Brain microvascular endothelial cell (primary cell): ENCODE results near the gene CCL14.

Experiments
- DNase-seq: peaks from one replicate; pipeline ENCODE4 v3.0.0-alpha.2; 2020
- H3K27ac ChIP-seq: fragments of 250-450 bp; sonication (Bioruptor Pico); 2 replicates; pipeline ENCODE4 v1.5.1; 2020; ENCODE audit warnings: mild to moderate bottlenecking, moderate library complexity
- H3K27me3 ChIP-seq: fragments of 250-450 bp; sonication (Bioruptor Pico); replicated peaks from 2 replicates; pipeline ENCODE4 v1.5.1; 2020; ENCODE audit warnings: mild to moderate bottlenecking
- H3K36me3 ChIP-seq: fragments of 250-450 bp; sonication (Bioruptor Pico); replicated peaks from 2 replicates; pipeline ENCODE4 v1.5.1; 2020; ENCODE audit warnings: mild to moderate bottlenecking
- H3K4me3 ChIP-seq: 2 replicates; pipeline ENCODE4 v1.5.1; 2011; ENCODE audit warnings: low read depth, mild to moderate bottlenecking, control low read depth, low read length, moderate library complexity
- CTCF ChIP-seq: IDR thresholded peaks from 2 replicates; pipeline ENCODE4 v1.5.1; 2011; ENCODE audit warnings: low read depth, mild to moderate bottlenecking, moderate library complexity, low read length, control low read depth, inconsistent platforms; ENCODE audit errors: missing control alignments
- in situ Hi-C: cut with HindIII; loops from 2 replicates; pipeline ENCODE4 v1.10.0; 2017; ENCODE audit warnings: low sequenced_read_pairs, low pct_ligation_motif_present

Gene CCL14

GRCh38 chr17:35984140-35984539, 2.4 kb downstream of the CCL14 start:
- H3K27ac ChIP-seq: no peak overlapping the region
- DNase-seq: no peak
- no peak overlapping the region for H3K4me3 ChIP-seq
- in situ Hi-C loops: no loop called here
- no peaks in the 10 kb centered on the region for H3K27me3 ChIP-seq
- no peaks in the 10 kb centered on the region for H3K36me3 ChIP-seq
- no peak for TF ChIP-seq CTCF

DNA sequence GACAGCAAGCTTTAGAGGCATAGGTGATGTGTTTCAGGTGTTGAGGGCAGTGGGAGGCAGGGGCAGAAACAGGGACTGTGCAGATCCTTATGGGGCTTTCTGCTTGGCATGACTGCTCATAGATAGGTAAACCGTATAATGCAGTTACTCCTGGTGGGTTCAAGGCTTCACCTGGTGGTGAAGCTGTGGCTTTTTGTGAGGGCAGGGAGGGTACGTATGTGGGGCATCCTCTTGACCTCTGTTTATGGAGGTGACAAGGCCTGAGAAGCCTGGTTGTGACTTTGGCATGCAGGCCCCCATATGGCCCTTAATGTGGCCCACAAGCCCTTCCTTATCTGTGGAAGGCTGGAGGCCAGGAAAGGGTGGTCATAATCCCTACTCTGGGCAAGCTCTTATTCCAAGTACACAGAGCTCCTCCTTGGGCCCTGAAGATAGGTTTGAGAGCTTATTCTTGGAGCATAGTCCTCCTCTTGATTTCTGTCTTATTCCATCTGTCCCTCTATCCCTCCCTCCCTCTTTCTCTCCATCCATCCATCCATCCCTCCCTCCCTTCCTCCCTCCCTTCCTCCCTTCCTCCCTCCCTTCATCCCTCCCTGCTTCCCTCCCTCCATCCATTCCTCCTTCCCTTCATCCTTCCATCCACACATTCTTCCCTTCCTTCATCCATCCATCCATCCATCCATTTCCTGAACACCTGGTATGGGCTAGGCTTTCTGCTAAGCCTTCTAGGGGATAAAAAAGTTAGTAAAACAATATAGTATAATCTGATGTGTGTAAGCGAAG, 3.9 kb downstream of the CCL14 start:
- no peak for DNase-seq
- no peak for TF ChIP-seq CTCF
- Histone ChIP-seq H3K27me3 (no peaks in the 10 kb centered on the region), H3K4me3 (no peak overlapping the region), H3K27ac (no peak overlapping the region), H3K36me3 (no peaks in the 10 kb centered on the region)
- in situ Hi-C loops: no loop called here

GRCh38 chr17:35981908-35982330, 4.6 kb downstream of the CCL14 start:
- Histone ChIP-seq H3K4me3 (no peak overlapping the region), H3K36me3 (no peaks in the 10 kb centered on the region), H3K27me3 (no peaks in the 10 kb centered on the region), H3K27ac (no peak overlapping the region)
- in situ Hi-C loops: no loop called here
- no peak for TF ChIP-seq CTCF
- DNase-seq: no peak

DNA sequence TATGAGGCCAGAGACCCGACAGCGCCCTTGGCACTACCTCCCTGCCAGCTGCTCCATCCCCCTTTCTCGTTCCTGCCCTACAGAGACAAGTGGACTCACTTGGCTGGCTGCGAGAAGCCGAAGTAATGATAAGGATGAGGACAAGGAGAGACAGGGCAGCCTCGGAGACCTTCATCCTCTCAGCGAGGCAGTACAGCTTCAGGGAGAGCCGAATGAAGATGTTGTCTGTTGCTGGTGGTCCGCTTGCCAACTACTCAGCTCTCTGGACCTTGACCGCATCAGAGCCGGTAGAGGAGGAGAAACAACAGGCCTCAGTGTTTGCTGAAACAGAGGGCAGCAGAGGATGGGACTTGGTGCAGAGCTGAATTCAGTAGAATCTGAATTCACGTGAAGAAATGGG, 5.3 kb downstream of the CCL14 start, which contains the start of gene CCL16:
Gene CCL16 (minus strand): TSS at position 252 of the 400 bp plus-strand sequence. CDS start 77 bp downstream, at position 175.
- no peak within 1 kb of the TSS for H3K27ac ChIP-seq

GRCh38 chr17:35978346-35978745, 8.2 kb downstream of the CCL14 start:
- H3K36me3 ChIP-seq: no peaks in the 10 kb centered on the region
- H3K27ac ChIP-seq: no peak overlapping the region
- no peaks in the 10 kb centered on the region for H3K27me3 ChIP-seq
- H3K4me3 ChIP-seq: no peak overlapping the region
- no peak for TF ChIP-seq CTCF
- in situ Hi-C loops: no loop called here
- no peak for DNase-seq

More for the DNA sequence above, 5.3 kb downstream of the CCL14 start, which contains the start of gene CCL16:
- in situ Hi-C loops: no loop called here
- TF ChIP-seq CTCF: no peak
- Histone ChIP-seq H3K27me3 (no peaks in the 10 kb centered on the region), H3K4me3 (no peak within 1 kb of the TSS), H3K36me3 (no peaks in the 10 kb centered on the region)
- DNase-seq: no peak

DNA sequence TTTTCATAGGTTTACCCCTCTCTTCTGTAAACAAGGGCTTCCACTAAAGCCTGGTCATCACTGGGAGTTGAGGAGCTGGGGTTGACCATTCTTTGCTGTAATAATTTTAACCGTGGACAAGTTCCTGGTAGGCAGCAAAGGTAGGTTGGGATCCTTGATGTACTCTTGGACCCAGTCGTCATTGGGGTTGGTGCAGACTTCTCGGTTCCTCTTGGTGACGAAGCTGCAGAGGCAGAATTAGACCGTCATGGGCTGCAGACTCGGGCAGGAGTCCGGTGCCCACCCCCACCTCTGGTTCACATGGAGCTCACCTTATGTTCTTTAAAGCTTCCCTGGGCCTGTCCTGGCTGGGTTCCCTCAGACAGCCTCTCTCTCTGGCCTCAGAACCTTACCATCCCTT, 9.0 kb downstream of the CCL14 start:
- Histone ChIP-seq H3K27me3 (no peaks in the 10 kb centered on the region), H3K27ac (no peak overlapping the region), H3K36me3 (no peaks in the 10 kb centered on the region), H3K4me3 (no peak overlapping the region)
- in situ Hi-C loops: no loop called here
- no peak for TF ChIP-seq CTCF
- no peak for DNase-seq
